Upper lobe of left lung (tissue), 4 donors: ENCODE measurements around the gene NME7.

ENCODE experiments used
- EP300 ChIP-seq, 4 donors: sonication (generic); formaldehyde crosslinking; IDR thresholded peaks; one replicate each; pipeline ENCODE4 v1.5.1; 2017; ENCODE audit warnings: antibody characterized with exemption in 4 of 4, control low read depth in 2 of 4
- POLR2A ChIP-seq, 4 donors: fragments of 450-650 bp; IDR thresholded peaks; one replicate each; pipeline ENCODE4 v1.5.1; 2016 to 2017; ENCODE audit warnings: antibody characterized with exemption in 4 of 4, mild to moderate bottlenecking in 2 of 4
- POLR2AphosphoS5 ChIP-seq, 2 donors: sonication (generic); formaldehyde crosslinking; IDR thresholded peaks; one replicate each; pipeline ENCODE4 v1.5.1; 2017; ENCODE audit warnings: antibody characterized with exemption in 2 of 2
- TF ChIP-seq, protein P1 (sequence below), 6 experiments: fragments of 450-650 bp in 4 of 6; fragments of 200-600 bp in 2 of 6; sonication (generic) in 2 of 6; IDR thresholded peaks; one replicate each; pipeline ENCODE4 v1.5.1; 2016 to 2019; ENCODE audit warnings: antibody characterized with exemption in 6 of 6

DNA sequence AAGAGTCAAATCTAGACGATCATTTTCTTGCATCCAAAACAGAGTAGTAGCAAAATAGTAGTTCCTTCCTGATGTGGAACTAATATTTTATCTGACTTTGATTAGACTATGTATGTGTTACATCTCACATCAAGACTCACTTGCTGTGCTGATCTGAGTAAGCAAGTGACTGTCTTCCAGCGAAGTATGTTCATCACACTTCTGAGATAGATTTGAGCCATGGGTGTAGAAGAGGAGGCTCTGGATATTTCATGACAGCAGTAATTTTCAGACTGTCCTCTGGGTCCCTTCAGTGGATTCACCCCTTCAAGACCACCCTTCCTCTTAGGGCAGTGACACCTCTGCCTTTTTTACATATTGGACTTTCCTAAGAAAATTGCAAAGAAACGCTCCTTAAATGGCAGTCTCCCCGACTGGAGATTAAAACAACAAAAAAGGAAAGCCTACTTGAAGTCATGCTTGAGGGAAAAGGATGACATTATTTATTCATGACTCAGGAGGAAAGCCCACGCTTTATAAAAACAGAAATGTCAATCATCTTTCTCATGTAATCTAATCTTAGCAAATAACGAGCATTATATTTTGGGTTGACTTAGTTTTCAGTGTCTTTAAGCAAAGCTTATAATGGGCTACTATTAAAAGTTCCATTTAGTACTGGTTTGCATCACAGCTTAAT lies 238.3 kb downstream of the NME7 start:
- TF ChIP-seq, protein P1, sequence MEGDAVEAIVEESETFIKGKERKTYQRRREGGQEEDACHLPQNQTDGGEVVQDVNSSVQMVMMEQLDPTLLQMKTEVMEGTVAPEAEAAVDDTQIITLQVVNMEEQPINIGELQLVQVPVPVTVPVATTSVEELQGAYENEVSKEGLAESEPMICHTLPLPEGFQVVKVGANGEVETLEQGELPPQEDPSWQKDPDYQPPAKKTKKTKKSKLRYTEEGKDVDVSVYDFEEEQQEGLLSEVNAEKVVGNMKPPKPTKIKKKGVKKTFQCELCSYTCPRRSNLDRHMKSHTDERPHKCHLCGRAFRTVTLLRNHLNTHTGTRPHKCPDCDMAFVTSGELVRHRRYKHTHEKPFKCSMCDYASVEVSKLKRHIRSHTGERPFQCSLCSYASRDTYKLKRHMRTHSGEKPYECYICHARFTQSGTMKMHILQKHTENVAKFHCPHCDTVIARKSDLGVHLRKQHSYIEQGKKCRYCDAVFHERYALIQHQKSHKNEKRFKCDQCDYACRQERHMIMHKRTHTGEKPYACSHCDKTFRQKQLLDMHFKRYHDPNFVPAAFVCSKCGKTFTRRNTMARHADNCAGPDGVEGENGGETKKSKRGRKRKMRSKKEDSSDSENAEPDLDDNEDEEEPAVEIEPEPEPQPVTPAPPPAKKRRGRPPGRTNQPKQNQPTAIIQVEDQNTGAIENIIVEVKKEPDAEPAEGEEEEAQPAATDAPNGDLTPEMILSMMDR (IDR thresholded peaks at IDR 0.05) = no peak
- no peak for TF ChIP-seq EP300 (IDR thresholded peaks at IDR 0.05)
- no peak for TF ChIP-seq POLR2AphosphoS5 (IDR thresholded peaks at IDR 0.05)
- TF ChIP-seq POLR2A (IDR thresholded peaks at IDR 0.05) = no peak
